HEK293T (cell line): ENCODE data around the gene PLEKHA6.

Experiments
- ARNT ChIP-seq: fragments of 450-650 bp; IDR thresholded peaks from 2 replicates; pipeline ENCODE4 v1.6.1; 2017; ENCODE audit warnings: mild to moderate bottlenecking
- BHLHE40 ChIP-seq: fragments of 450-650 bp; IDR thresholded peaks from 2 replicates; pipeline ENCODE4 v1.6.1; 2016; ENCODE audit warnings: mild to moderate bottlenecking, moderate library complexity, borderline replicate concordance
- ELF4 ChIP-seq: fragments of 450-650 bp; IDR thresholded peaks from 2 replicates; pipeline ENCODE4 v1.6.1; 2017; ENCODE audit warnings: antibody characterized with exemption
- FOXM1 ChIP-seq: fragments of 450-650 bp; IDR thresholded peaks from 2 replicates; pipeline ENCODE4 v1.6.1; 2017; ENCODE audit warnings: mild to moderate bottlenecking, borderline replicate concordance
- HDGF ChIP-seq: fragments of 450-650 bp; IDR thresholded peaks from 2 replicates; pipeline ENCODE4 v1.6.1; 2017; ENCODE audit warnings: antibody characterized with exemption, borderline replicate concordance
- L3MBTL2 ChIP-seq: fragments of 450-650 bp; conservative IDR thresholded peaks from 2 replicates; pipeline ENCODE4 v1.6.1; 2016; ENCODE audit warnings: mild to moderate bottlenecking
- LEF1 ChIP-seq: fragments of 450-650 bp; IDR thresholded peaks from 2 replicates; pipeline ENCODE4 v1.6.1; 2017; ENCODE audit warnings: mild to moderate bottlenecking, borderline replicate concordance
- NFRKB ChIP-seq: fragments of 450-650 bp; IDR thresholded peaks from 2 replicates; pipeline ENCODE4 v1.6.1; 2016; ENCODE audit warnings: mild to moderate bottlenecking, moderate library complexity
- SP1 ChIP-seq: fragments of 450-650 bp; IDR thresholded peaks from 2 replicates; pipeline ENCODE4 v1.6.1; 2017
- SUZ12 ChIP-seq: fragments of 450-650 bp; IDR thresholded peaks from 2 replicates; pipeline ENCODE4 v1.6.1; 2016; ENCODE audit warnings: mild to moderate bottlenecking
- TF ChIP-seq, protein P1 (sequence below): fragments of 450-650 bp; IDR thresholded peaks from 2 replicates; pipeline ENCODE4 v1.6.1; 2016

DNA sequence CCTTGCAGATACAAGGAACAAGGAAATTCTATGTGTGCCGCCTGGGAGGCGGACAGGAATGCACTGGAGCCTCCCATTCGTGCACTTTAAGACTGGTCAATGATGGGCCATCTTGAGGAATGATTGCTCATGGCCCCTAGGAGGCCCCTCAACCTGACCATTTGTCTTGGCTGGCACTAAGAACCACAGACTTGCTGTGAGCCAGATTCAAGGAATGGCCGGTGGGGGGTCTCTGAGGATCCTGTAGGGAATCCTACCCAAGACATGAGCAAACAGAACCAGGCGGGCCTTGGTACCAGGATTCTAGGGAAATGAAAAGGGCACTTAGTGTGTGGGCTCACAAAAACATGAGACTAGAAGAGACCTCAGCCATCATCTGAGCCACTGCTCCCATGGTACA, 117.8 kb downstream of the PLEKHA6 start:
- TF ChIP-seq SP1 (no peak), LEF1 (no peak), NFRKB (no peak), HDGF (no peak), BHLHE40 (no peak), FOXM1 (no peak), SUZ12 (no peak), L3MBTL2 (no peak), ARNT (no peak), ELF4 (no peak)
- TF ChIP-seq, protein P1, sequence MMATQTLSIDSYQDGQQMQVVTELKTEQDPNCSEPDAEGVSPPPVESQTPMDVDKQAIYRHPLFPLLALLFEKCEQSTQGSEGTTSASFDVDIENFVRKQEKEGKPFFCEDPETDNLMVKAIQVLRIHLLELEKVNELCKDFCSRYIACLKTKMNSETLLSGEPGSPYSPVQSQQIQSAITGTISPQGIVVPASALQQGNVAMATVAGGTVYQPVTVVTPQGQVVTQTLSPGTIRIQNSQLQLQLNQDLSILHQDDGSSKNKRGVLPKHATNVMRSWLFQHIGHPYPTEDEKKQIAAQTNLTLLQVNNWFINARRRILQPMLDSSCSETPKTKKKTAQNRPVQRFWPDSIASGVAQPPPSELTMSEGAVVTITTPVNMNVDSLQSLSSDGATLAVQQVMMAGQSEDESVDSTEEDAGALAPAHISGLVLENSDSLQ: no peak
